Measurements from ENCODE around the gene ADAMTSL2.

GRCh38 chr9:133534346-133535291 is at the start of gene ADAMTSL2:
- TF ChIP-seq CTCF (IDR thresholded peaks at IDR 0.05; ENCODE audit: low read depth, low read length) (no peak), EZH2phosphoT487 (IDR thresholded peaks at IDR 0.05; ENCODE audit: low read depth) (no peak)
